OCI-LY1 (cell line): Measurements from ENCODE around the gene SLCO3A1.
A peak's percentile ranks its signal among the peaks of the same experiment; 100 is the strongest.

ENCODE experiments used
- H2AFZ ChIP-seq: fragments of 200-600 bp; sonication (generic), shearing (Covaris generic); 2 replicates; pipeline ENCODE4 v1.6.0; 2014; ENCODE audit warnings: antibody characterized with exemption, mild to moderate bottlenecking, low read length
- H3F3A ChIP-seq: fragments of 200-600 bp; sonication (generic), shearing (Covaris generic); 2 replicates; pipeline ENCODE4 v1.6.0; 2014; ENCODE audit warnings: mild to moderate bottlenecking, antibody characterized with exemption, low read length, moderate library complexity; ENCODE audit not compliant: insufficient read depth
- H3K27ac ChIP-seq: fragments of 200-600 bp; sonication (generic); 2 replicates; pipeline ENCODE4 v1.5.1; 2014; ENCODE audit warnings: low read length, mixed run types, mild to moderate bottlenecking, low read depth; ENCODE audit not compliant: poor library complexity, severe bottlenecking
- H3K27me3 ChIP-seq: fragments of 200-600 bp; sonication (generic); 2 replicates; pipeline ENCODE4 v1.6.0; 2014; ENCODE audit warnings: antibody characterized with exemption, mild to moderate bottlenecking, low read length, moderate library complexity; ENCODE audit not compliant: insufficient read depth
- H3K36me3 ChIP-seq: fragments of 200-600 bp; sonication (generic); 2 replicates; pipeline ENCODE4 v1.6.1; 2014; ENCODE audit warnings: mild to moderate bottlenecking, antibody characterized with exemption, low read length, moderate library complexity, mixed read lengths; ENCODE audit not compliant: insufficient read depth
- H3K4me1 ChIP-seq: fragments of 200-600 bp; sonication (generic); 2 replicates; pipeline ENCODE4 v1.5.1; 2014; ENCODE audit warnings: mild to moderate bottlenecking, low read length, moderate library complexity; ENCODE audit not compliant: insufficient read depth, severe bottlenecking
- H3K4me2 ChIP-seq: fragments of 200-600 bp; sonication (generic), shearing (Covaris generic); 2 replicates; pipeline ENCODE4 v1.6.1; 2014; ENCODE audit warnings: low read length
- H3K4me3 ChIP-seq: fragments of 200-600 bp; sonication (generic); 2 replicates; pipeline ENCODE4 v1.5.1; 2014; ENCODE audit warnings: low read length, low read depth, mild to moderate bottlenecking, mixed read lengths; ENCODE audit not compliant: poor library complexity, severe bottlenecking
- H3K79me2 ChIP-seq: fragments of 200-600 bp; shearing (Covaris generic); 2 replicates; pipeline ENCODE4 v1.6.1; 2016; ENCODE audit warnings: mixed run types, low read length, mixed read lengths; ENCODE audit not compliant: insufficient read depth
- H3K9ac ChIP-seq: fragments of 200-600 bp; sonication (generic), shearing (Covaris generic); 2 replicates; pipeline ENCODE4 v1.6.1; 2014; ENCODE audit warnings: mild to moderate bottlenecking, low read length, mixed read lengths
- H3K9me2 ChIP-seq: fragments of 200-600 bp; sonication (generic), shearing (Covaris generic); 2 replicates; pipeline ENCODE4 v1.6.1; 2014; ENCODE audit warnings: low read depth, mild to moderate bottlenecking, low read length, mixed read lengths
- H3K9me3 ChIP-seq: fragments of 200-600 bp; shearing (Covaris generic); 2 replicates; pipeline ENCODE4 v1.6.1; 2014; ENCODE audit warnings: low read length, mixed read lengths
- H4K20me1 ChIP-seq: fragments of 200-600 bp; sonication (generic), shearing (Covaris generic); 2 replicates; pipeline ENCODE4 v1.6.0; 2016; ENCODE audit warnings: mild to moderate bottlenecking, low read length; ENCODE audit not compliant: insufficient read depth
- EZH2 ChIP-seq: fragments of 200-600 bp; sonication (generic), shearing (Covaris generic); IDR thresholded peaks from 2 replicates; pipeline ENCODE4 v1.8.0; 2017; ENCODE audit warnings: borderline replicate concordance, mixed run types, mild to moderate bottlenecking, antibody characterized with exemption, low read length, moderate library complexity, mixed read lengths
- TF ChIP-seq, protein P1 (sequence below): fragments of 200-600 bp; sonication (generic), shearing (Covaris generic); IDR thresholded peaks from 2 replicates; pipeline ENCODE4 v1.5.1; 2017; ENCODE audit warnings: mild to moderate bottlenecking, antibody characterized with exemption, low read length, moderate library complexity, mixed read lengths

The SLCO3A1 gene

DNA sequence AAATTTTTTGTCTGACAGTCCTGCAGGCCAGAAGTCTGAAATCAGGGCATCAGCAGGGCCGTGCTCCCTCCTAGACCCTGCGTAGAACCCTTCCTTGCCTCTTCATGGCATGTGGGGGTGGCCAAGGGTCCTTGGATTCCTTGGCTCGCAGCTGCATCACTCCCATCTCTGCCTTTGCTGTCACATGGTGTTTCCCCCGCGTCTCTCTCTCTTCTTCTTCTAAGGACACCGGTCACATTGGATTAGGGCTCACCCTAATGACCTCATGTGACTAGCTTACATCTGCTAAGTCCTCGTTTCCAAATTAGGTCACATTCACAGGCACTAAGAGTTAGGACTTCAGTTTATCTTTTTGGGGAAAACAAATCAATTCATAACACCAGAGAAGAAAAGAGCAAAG lies 12.0 kb downstream of the SLCO3A1 start:
- H3K79me2 ChIP-seq: no peaks in the 10 kb centered on the region
- H3K4me1 ChIP-seq: peaks cover 38% of the 10 kb centered on the region
- H3K9me2 ChIP-seq: no peaks in the 10 kb centered on the region
- H2AFZ ChIP-seq: no peak overlapping the region
- H3K36me3 ChIP-seq: no peaks in the 10 kb centered on the region
- H3K9ac ChIP-seq: no peak overlapping the region
- peak overlapping the region; percentile 2 for H3K27ac ChIP-seq
- H3K4me2 ChIP-seq: no peak overlapping the region
- H3K4me3 ChIP-seq: no peak overlapping the region
- no peaks in the 10 kb centered on the region for H4K20me1 ChIP-seq
- H3F3A ChIP-seq: no peaks in the 10 kb centered on the region
- no peaks in the 10 kb centered on the region for H3K9me3 ChIP-seq
- TF ChIP-seq, protein P1, sequence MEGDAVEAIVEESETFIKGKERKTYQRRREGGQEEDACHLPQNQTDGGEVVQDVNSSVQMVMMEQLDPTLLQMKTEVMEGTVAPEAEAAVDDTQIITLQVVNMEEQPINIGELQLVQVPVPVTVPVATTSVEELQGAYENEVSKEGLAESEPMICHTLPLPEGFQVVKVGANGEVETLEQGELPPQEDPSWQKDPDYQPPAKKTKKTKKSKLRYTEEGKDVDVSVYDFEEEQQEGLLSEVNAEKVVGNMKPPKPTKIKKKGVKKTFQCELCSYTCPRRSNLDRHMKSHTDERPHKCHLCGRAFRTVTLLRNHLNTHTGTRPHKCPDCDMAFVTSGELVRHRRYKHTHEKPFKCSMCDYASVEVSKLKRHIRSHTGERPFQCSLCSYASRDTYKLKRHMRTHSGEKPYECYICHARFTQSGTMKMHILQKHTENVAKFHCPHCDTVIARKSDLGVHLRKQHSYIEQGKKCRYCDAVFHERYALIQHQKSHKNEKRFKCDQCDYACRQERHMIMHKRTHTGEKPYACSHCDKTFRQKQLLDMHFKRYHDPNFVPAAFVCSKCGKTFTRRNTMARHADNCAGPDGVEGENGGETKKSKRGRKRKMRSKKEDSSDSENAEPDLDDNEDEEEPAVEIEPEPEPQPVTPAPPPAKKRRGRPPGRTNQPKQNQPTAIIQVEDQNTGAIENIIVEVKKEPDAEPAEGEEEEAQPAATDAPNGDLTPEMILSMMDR: no peak
- no peak for TF ChIP-seq EZH2
- no peaks in the 10 kb centered on the region for H3K27me3 ChIP-seq

DNA sequence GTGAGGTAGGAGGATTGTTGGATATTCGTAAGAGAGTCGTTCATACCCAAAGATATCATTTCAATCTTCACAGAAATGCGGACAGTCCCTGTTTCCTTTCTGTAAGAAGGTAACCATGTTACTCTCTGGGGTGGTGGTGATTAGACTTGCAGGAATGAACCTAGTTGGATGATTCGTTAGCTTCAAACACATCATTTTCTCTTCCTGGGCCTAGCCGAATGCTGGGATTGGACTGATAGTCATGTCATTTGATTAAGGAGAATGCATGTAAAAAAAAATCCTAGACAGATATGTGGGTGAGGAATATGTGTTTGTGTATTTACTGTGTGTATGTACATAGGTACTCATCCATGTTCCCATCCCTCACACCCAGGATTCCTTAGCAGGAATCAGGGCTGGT lies 12.4 kb downstream of the SLCO3A1 start:
- H3K9me3 ChIP-seq: no peaks in the 10 kb centered on the region
- H3K27me3 ChIP-seq: no peaks in the 10 kb centered on the region
- H3K4me2 ChIP-seq: no peak overlapping the region
- H3K79me2 ChIP-seq: no peaks in the 10 kb centered on the region
- H3K9ac ChIP-seq: no peak overlapping the region
- peaks cover 33% of the 10 kb centered on the region for H3K4me1 ChIP-seq
- H2AFZ ChIP-seq: no peak overlapping the region
- H4K20me1 ChIP-seq: no peaks in the 10 kb centered on the region
- H3K4me3 ChIP-seq: no peak overlapping the region
- TF ChIP-seq, protein P1: no peak
- no peak for TF ChIP-seq EZH2
- H3K36me3 ChIP-seq: no peaks in the 10 kb centered on the region
- H3F3A ChIP-seq: no peaks in the 10 kb centered on the region
- H3K27ac ChIP-seq: peak overlapping the region; percentile 2
- no peaks in the 10 kb centered on the region for H3K9me2 ChIP-seq

DNA sequence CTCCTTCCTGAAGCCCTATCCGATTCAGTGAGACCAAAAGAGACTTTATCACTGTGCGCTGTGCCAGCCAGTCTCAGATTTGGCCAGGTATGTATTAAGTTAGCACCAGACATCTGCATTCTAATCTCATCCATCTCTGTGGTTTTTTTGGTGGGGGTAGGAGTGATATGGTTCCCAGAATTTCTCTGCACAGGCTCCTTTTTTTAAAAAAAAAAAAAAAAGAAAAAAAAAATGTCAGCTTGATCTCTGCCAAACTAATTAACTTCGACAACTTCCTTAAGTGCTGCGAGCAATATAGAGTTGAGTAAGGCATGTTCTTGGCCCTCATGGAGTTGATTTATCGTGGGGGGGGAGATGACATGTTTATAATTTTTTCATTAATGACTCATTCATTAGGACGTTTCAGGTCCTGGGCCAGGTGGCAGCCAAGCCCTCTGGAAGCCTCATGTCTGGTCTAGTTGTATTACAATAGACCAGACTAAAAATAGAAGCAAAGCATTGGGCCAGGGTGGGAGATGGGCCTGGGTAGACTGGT lies 12.9 kb downstream of the SLCO3A1 start:
- H4K20me1 ChIP-seq: no peaks in the 10 kb centered on the region
- no peaks in the 10 kb centered on the region for H3K9me3 ChIP-seq
- H3K4me2 ChIP-seq: no peak overlapping the region
- H3F3A ChIP-seq: no peaks in the 10 kb centered on the region
- peaks cover 29% of the 10 kb centered on the region for H3K4me1 ChIP-seq
- no peaks in the 10 kb centered on the region for H3K9me2 ChIP-seq
- H3K27me3 ChIP-seq: no peaks in the 10 kb centered on the region
- H3K9ac ChIP-seq: no peak overlapping the region
- H3K4me3 ChIP-seq: no peak overlapping the region
- H3K27ac ChIP-seq: peak overlapping the region; percentile 2
- TF ChIP-seq, protein P1: no peak
- no peak for TF ChIP-seq EZH2
- H3K79me2 ChIP-seq: no peaks in the 10 kb centered on the region
- H2AFZ ChIP-seq: no peak overlapping the region
- H3K36me3 ChIP-seq: no peaks in the 10 kb centered on the region
